ENCODE data around the gene POLD2. TPM values are rescaled to one million over a fixed set of nuclear protein-coding genes. Genes with fewer than 3 reads are reported as not detected.

Gene POLD2
- polyA plus RNA-seq, 3 donors = 51.4 to 116 (median 96.0) TPM

DNA sequence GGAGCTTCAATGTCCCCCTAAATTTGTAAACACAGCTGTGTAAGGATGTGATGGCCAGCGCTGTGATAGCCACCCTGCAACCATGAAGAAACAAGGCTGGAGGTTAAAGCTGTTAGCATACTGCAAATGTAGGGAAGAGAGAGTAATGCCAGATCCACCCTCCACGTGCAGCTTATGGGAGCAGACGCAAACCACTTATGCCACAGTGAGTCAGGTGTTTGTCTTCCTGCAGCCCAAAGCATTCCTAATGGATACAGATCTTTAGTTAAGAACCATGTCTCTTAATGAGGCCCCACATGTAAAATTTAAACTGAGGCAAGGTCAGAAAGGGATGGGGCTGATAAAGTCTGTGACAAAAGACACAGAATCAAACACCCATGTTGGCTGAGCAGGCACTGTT is 31.4 kb upstream of the POLD2 start:
- 70 to 76% (median 76%) methylated on average over 3 of the region's 3 CpGs for WGBS, 3 donors
- no peak overlapping the region for H3K27ac ChIP-seq (ENCODE audit: low read depth, low read length)

GRCh38 chr7:44153948-44154335 is 30.6 kb upstream of the POLD2 start:
- 91 to 95% (median 93%) methylated on average over 5 of the region's 5 CpGs for WGBS, 3 donors
- no peak overlapping the region for H3K27ac ChIP-seq (ENCODE audit: low read depth, low read length)

GRCh38 chr7:44152971-44153947 is 29.9 kb upstream of the POLD2 start:
- 80 to 86% (median 84%) methylated on average over 22 of the region's 22 CpGs for WGBS, 3 donors
- H3K27ac ChIP-seq (ENCODE audit: low read depth, low read length) = no peak overlapping the region

DNA sequence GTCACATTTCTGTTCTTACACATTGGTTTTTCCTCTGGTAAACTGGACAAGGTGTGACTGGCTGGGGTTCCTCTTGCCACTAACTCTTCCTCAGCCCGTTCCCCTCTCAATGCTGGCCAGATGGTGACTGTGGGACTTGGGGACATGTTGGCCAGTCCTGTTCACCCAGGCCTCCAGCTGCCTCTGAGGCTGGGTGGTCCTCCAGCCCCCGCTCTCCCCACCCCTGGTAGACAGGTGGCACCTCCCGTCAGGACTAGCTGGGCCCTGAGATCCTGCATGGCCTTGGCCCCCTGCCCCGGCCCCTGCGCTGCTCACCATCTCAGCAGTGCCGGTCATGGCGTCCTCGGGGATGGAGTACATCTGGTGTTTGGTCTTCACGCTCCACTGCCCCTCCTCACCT is 28.6 kb upstream of the POLD2 start:
- no peak overlapping the region for H3K27ac ChIP-seq (ENCODE audit: low read depth, low read length)
- WGBS, 3 donors = 94 to 98% (median 95%) methylated on average over 9 of the region's 9 CpGs

- no peak overlapping the region for H3K27ac ChIP-seq (ENCODE audit: low read depth, low read length)
- 87 to 89% (median 89%) methylated on average over 16 of the region's 16 CpGs for WGBS, 3 donors
Observed at GRCh38 chr7:44150966-44151941, 27.9 kb upstream of the POLD2 start.

- WGBS, 3 donors = 63 to 77% (median 73%) methylated on average over 5 of the region's 5 CpGs
- no peak overlapping the region for H3K27ac ChIP-seq (ENCODE audit: low read depth, low read length)
Observed at GRCh38 chr7:44150466-44150832, 27.1 kb upstream of the POLD2 start.

DNA sequence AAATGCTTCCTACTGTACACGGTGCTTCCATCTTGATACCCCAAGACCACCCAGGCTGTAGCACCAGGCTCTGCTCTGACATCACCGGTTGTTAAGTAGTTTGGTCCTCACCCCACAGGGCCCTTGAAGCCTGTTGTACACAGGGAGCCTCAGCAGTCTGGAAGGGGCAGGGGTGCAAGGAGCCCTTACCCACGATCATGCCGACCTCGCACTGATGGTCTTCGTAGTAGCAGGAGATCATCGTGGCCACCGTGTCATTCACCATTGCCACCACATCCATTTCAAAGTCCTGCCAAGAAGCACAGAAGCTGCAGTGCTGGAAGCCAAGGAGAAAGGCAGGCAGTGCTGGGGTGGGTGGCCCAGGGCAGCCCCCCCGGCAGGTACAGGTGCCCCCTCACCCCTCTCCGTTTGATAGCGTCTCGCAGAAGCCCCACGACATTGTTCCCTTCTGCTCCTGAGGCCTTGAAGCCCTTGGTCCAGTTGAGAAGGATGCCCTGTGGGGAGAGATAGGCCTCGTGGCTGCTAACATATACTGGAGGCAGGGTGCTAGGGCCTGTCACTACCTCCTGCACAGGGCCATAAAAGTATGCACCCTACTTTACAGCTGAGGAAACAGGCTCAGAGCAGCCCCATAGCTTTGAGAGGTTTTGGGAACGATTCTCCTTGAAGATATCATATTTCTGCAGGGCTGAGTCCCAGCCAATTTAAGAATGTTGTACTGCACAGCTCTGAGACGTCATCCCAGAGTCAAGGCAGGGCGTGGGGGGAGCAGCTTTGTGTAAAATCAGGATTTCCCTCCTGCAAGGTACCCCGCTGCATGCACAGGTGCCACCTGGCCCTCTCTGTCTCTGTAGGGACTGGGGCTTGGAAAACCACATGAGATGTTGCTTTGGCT is 26.5 kb upstream of the POLD2 start:
- WGBS, 3 donors = 81 to 84% (median 83%) methylated on average over 18 of the region's 18 CpGs
- H3K27ac ChIP-seq (ENCODE audit: low read depth, low read length) = no peak overlapping the region

DNA sequence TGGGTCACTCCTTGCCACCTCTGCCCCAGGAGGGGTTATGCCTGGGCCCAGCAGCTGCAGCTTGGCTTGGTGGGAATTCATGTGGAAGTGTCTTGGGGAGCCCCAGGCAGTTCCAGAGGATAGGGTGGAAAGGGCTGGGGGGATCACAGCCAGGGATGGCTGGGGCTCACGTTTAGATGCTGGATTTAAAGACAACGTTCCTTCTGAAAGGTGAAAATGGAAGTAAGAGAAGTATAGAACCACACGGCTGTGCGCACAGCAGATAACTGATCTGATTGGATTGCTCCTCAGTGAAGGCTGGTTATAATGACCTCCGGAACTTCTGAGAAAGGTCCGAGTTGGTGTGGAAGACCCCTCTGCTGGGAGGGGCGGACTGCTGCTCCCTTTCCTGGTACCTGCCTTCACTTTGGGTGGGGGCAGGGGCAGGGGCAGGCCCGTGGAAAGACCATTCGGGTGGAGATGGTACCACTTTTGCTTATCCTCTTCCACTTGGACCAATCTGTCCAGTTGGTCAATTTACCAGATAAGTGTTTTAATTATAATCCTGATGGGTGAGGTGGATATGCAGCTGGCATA is 25.7 kb upstream of the POLD2 start:
- 85 to 90% (median 87%) methylated on average over 9 of the region's 9 CpGs for WGBS, 3 donors
- H3K27ac ChIP-seq (ENCODE audit: low read depth, low read length) = no peak overlapping the region

GRCh38 chr7:44148166-44148565 is 24.8 kb upstream of the POLD2 start:
- 79 to 84% (median 81%) methylated on average over 2 of the region's 2 CpGs for WGBS, 3 donors
- H3K27ac ChIP-seq (ENCODE audit: low read depth, low read length) = no peak overlapping the region

- 49 to 70% (median 68%) methylated on average over 33 of the region's 33 CpGs for WGBS, 3 donors
- no peak overlapping the region for H3K27ac ChIP-seq (ENCODE audit: low read depth, low read length)
Observed at GRCh38 chr7:44147026-44147991, 24.0 kb upstream of the POLD2 start.

DNA sequence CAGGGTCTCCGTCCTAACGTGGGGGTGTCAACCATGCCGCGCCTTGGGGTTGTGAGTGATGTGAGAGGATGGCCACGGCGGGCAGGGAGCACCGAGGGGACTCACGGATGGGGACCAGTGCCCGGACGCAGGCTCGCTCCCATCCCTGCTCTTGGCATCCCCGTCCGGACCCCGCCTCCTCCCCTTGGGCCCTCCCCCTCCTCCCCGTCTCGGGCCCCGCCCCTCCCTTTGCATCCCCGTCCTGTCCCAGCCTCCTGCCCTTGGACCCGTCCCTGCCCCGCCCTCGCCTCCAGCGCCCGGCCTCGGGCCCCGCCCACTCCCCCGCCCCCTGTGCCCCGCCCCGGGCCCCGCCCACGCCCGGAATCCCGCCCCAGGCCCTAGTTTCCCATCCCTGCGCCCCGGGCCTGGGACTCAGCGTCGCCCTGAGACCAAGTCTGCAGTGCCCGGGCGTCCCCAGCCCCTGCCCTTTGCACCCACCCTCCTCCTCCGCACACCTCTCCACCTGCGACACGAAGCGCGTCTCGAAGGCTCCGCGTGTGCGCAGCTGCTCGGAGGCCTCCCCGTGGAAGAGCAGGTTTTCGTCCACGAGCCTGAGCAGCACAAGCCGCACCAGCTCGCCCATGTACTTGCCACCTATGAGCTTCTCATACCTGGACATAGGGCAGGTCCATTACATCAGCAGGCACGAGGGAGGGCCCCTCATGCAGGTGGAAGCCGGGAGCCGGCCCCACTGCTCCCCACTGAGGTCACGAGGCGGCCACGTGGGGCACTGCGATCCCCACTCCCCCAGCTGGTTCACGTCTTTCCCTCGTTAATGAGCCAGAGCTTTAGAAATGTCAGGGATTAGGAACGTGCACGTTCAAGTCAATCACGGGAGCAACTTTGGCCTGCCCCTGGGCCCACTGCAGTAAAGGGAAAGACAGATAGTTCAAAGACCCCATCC is 22.9 kb upstream of the POLD2 start:
- 14 to 23% (median 16%) methylated on average over 51 to 65 of the region's 65 CpGs for WGBS, 3 donors
- no peak overlapping the region for H3K27ac ChIP-seq (ENCODE audit: low read depth, low read length)

- 12 to 17% (median 12%) methylated on average over 41 to 53 of the region's 53 CpGs for WGBS, 3 donors
- H3K27ac ChIP-seq (ENCODE audit: low read depth, low read length) = no peak overlapping the region
Observed at GRCh38 chr7:44145479-44145968, 22.2 kb upstream of the POLD2 start.

DNA sequence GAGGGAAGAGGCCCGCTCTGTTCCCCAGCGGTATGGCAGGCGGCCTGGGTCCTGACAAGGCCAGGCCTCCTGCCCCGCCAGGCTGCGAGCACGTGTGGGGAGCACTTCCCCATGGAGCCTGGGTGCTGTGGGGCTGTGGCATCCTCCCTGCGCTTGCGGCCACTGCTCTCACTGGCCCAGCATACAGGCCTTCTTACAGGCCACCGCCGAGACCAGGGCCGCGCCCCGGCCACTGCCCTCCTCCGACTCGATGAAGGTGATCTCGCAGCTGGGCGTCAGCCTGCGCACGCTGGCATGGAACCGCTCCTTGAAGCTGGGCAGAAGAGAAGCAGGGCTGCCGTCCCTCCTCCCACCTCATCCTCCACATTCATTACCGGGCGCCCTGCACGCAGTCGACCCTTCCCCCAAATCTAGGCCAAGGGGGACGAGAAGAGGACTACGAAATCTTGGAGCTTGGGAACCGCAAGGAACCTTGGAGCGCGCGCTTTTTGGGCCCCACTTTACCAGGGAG is 21.7 kb upstream of the POLD2 start:
- H3K27ac ChIP-seq (ENCODE audit: low read depth, low read length) = no peak overlapping the region
- WGBS, 3 donors = 72 to 74% (median 73%) methylated on average over 28 to 31 of the region's 31 CpGs

GRCh38 chr7:44144426-44144967 is 21.1 kb upstream of the POLD2 start:
- 90 to 92% (median 91%) methylated on average over 6 of the region's 6 CpGs for WGBS, 3 donors
- no peak overlapping the region for H3K27ac ChIP-seq (ENCODE audit: low read depth, low read length)

GRCh38 chr7:44143646-44144250 is 20.4 kb upstream of the POLD2 start:
- no peak overlapping the region for H3K27ac ChIP-seq (ENCODE audit: low read depth, low read length)
- WGBS, 3 donors = 75 to 87% (median 82%) methylated on average over 6 of the region's 6 CpGs
